Mucosa of descending colon (tissue), 3 donors: Measurements from ENCODE around the gene PFDN5. TPM values are rescaled to one million over a fixed set of nuclear protein-coding genes. Genes with fewer than 3 reads are reported as not detected.

ENCODE experiments used
- ATAC-seq: fragments of 200-7000 bp; cut with Tn5 transposase; one replicate; pipeline ENCODE4 v1.9.1; 2020; ENCODE audit warnings: mild to moderate bottlenecking, moderate library complexity
- DNase-seq, 3 donors: peaks; one replicate each; pipeline ENCODE4 v3.0.0-alpha.2; 2020
- H3K36me3 ChIP-seq: fragments of 200-600 bp; one replicate; pipeline ENCODE4 v1.8.0; 2021; ENCODE audit warnings: low read depth, mild to moderate bottlenecking
- H3K4me1 ChIP-seq: fragments of 200-600 bp; one replicate; pipeline ENCODE4 v1.8.0; 2021; ENCODE audit warnings: low read depth, mild to moderate bottlenecking
- H3K4me3 ChIP-seq: fragments of 200-600 bp; one replicate; pipeline ENCODE4 v1.8.0; 2021; ENCODE audit warnings: mild to moderate bottlenecking
- H3K9me3 ChIP-seq: fragments of 200-600 bp; one replicate; pipeline ENCODE4 v1.8.0; 2021; ENCODE audit warnings: mild to moderate bottlenecking
- intact Hi-C, 2 donors: fragments of 100-400 bp; cut with DNase I in 1 of 2; cut with micrococcal nuclease in 1 of 2; formaldehyde crosslinking; loops; one replicate each; pipeline versions ENCODE4 v1.11.0 to v1.11.1; 2022; cut with DNase I, micrococcal nuclease
- total RNA-seq, 3 donors: library from RNA; stranded (reverse); fragmentation: NEBNext Ultra II Directional in 2 of 3; extraction: Animal tissue kit (Norgen Biotek cat#: 25700) in 2 of 3; gene quantifications; one replicate each; pipeline versions ENCODE4 v1.2.1 to v1.2.4, GENCODE V29; 2021 to 2023
- TF ChIP-seq, protein P1 (sequence below): fragments of 200-600 bp; IDR thresholded peaks from one replicate; pipeline ENCODE4 v1.8.0; 2022; ENCODE audit warnings: antibody characterized with exemption, mild to moderate bottlenecking
- donor health status: DM: no; HTN: no; CAD: no; lungs with moderate emphysema.
- donor health status: DM: no; HTN: no; CAD: no.
- donor health status: DM: no; HTN: yes; CAD: no.

PFDN5 gene
- total RNA-seq, 3 donors from 2014 or later, result 262 to 390 (median 268) TPM

DNA sequence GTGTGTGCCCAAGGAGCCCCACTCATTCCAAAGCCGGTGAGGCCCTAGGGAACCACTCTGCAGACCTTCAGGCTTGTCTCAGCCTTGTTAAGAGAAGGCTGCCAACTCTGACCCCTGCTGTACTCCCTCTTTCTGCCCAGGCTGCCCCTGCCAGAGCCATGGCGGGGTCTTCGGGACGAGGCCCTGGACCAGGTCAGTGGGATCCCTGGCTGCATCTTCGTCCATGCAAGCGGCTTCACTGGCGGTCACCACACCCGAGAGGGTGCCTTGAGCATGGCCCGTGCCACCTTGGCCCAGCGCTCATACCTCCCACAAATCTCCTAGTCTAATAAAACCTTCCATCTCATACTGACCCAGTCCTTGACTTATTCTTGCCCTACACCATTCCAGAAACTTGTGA, 11.5 kb downstream of the PFDN5 start:
- peaks cover 8% of the 10 kb centered on the region for H3K36me3 ChIP-seq
- intact Hi-C loops, result no loop called here

DNA sequence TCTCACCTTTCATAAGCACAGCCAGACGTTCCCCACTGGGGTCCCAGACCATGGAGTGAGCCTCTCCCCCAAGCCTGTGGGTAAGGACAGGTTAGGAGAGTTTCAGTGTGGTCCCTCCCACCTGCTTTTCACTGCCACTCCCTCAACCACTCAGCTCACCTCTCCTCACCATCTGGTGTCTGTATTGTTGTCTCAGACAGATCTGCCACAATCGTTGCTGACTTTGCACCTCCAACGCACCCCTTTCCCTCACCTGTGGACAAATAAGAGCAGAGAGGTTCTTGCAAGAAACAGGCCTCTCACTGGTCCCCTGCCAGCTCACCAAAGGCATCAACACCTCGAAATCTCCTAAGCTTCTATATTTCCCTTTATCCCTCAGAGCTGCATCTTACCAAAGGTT, 12.9 kb downstream of the PFDN5 start:
- TF ChIP-seq, protein P1, sequence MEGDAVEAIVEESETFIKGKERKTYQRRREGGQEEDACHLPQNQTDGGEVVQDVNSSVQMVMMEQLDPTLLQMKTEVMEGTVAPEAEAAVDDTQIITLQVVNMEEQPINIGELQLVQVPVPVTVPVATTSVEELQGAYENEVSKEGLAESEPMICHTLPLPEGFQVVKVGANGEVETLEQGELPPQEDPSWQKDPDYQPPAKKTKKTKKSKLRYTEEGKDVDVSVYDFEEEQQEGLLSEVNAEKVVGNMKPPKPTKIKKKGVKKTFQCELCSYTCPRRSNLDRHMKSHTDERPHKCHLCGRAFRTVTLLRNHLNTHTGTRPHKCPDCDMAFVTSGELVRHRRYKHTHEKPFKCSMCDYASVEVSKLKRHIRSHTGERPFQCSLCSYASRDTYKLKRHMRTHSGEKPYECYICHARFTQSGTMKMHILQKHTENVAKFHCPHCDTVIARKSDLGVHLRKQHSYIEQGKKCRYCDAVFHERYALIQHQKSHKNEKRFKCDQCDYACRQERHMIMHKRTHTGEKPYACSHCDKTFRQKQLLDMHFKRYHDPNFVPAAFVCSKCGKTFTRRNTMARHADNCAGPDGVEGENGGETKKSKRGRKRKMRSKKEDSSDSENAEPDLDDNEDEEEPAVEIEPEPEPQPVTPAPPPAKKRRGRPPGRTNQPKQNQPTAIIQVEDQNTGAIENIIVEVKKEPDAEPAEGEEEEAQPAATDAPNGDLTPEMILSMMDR, result no peak
- no peaks in the 10 kb centered on the region for H3K9me3 ChIP-seq
- DNase-seq (no peak), ATAC-seq (no peak)
- intact Hi-C loops, result no loop called here
- H3K36me3 ChIP-seq, result peaks cover 8% of the 10 kb centered on the region
- no peaks in the 10 kb centered on the region for H3K4me1 ChIP-seq
- H3K4me3 ChIP-seq, result no peak overlapping the region

More for the DNA sequence above, 11.5 kb downstream of the PFDN5 start:
- DNase-seq, result no peak
- Histone ChIP-seq H3K4me3 (no peak overlapping the region), H3K4me1 (no peaks in the 10 kb centered on the region), H3K9me3 (no peaks in the 10 kb centered on the region)
- TF ChIP-seq, protein P1, result no peak
- no peak for ATAC-seq

DNA sequence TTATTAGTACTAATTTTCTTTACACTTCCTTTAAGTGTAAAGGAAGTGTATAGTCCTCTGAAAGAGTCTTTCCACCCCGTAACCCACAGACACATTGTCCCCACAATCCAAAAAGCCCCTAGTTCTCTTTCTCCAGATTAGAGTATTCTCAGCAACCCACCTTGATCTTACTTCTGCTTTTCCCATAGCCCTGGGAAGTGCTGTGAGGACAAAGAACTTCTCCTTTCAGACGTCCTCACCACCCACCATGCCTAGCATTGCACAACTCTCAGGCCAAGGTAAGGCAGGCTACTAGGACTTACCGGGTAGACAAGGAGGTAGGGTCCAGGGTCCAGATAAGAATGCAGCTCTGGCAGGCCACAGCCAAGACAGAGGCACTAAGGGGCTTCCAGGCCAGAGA, 18.7 kb downstream of the PFDN5 start:
- TF ChIP-seq, protein P1, result no peak
- ATAC-seq (no peak), DNase-seq (no peak)
- H3K36me3 ChIP-seq, result no peaks in the 10 kb centered on the region
- no peak overlapping the region for H3K4me3 ChIP-seq
- H3K4me1 ChIP-seq, result no peaks in the 10 kb centered on the region
- intact Hi-C loops, result no loop called here
- H3K9me3 ChIP-seq, result no peaks in the 10 kb centered on the region

DNA sequence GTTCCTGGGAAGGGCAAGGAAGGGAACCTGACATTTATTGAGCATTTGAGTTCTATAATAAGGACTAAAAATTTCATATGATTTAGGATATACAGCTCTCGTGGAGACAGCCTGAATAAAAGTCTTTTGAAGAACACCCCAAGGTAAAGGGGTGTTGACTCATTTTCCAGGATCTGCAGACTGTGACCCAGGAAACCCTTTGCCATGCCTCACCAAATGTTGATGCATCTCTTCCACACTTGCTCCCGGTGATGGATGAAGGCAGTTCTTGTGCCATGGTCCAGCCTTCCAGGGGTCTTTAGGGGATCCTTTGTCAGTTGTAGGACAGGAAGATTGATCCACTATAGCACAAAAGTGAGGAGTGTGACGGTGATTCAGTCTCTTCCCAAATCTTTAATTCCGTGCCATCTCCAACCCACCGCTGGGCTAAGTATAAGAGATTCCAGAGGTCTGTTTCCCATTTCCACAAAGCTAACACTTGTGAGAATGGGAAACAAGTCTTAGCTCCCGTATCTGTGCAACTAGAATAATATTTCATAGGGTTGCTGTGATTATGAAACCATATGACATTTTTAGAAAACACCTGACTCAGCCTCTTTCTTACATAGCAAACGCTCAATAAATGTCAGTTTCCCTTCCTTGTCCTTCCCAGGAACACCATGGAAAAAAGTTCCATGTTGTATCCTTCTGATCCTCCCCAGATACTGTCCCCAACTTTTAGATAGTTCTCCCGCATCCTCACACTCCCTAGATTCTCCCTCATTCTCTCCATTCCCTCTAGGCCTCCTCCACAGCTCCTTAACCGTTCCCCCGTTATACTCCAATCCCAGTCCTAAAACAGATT, 25.2 kb downstream of the PFDN5 start:
- no peak for ATAC-seq
- DNase-seq, result no peak
- Histone ChIP-seq H3K4me3 (peak overlapping the region; percentile 33), H3K9me3 (no peaks in the 10 kb centered on the region), H3K36me3 (no peaks in the 10 kb centered on the region), H3K4me1 (peaks cover 17% of the 10 kb centered on the region)
- TF ChIP-seq, protein P1, result no peak
- intact Hi-C loops, result no loop called here

DNA sequence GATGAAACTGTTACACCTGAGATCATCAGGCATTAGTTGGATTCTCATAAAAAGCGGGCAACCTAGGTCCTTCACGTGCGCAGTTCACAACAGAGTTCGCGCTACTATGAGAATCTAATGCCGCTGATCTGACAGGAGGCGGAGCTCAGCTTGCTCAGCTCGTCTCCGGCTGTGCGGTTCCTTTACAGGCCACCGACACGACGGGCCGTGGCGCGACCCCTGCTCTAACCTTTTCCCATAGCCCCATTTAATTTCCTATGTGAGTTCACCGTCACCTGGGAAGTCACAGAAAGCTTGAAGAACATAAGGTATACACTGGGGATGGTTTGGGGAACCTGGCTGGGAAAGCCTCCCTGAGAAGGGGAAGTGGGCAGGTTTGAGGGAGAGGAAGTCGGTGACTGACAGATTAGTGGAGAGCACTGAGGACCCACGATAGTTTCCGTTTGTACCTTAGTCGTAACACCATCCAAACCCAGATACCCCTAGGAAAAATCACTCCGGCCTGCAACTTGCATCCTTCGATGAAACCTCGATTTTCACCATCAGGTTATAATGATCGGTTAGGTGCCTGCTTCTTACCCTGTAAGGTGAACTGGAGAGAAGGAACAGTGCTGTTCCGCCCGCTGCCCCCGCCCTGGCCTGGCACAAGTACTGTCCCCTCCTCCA, 28.9 kb downstream of the PFDN5 start:
- intact Hi-C loops, result no loop called here

More for the DNA sequence above, 28.9 kb downstream of the PFDN5 start:
- DNase-seq (peak in 2 of 3 donors; percentile 44 to 52), ATAC-seq (peak; percentile 17)
- Histone ChIP-seq H3K9me3 (no peaks in the 10 kb centered on the region), H3K36me3 (no peaks in the 10 kb centered on the region), H3K4me3 (no peak overlapping the region), H3K4me1 (peaks cover 21% of the 10 kb centered on the region)
- TF ChIP-seq, protein P1, result no peak
